ENCODE results near the gene CEP76. TPM values are rescaled to one million over a fixed set of nuclear protein-coding genes. Genes with fewer than 3 reads are reported as not detected.
"Not testable (repeated sequence)": the region's sequence is repeated elsewhere in the genome, so short reads cannot be mapped to it uniquely, and the experiment has no call there.

Gene CEP76
- total and polyA plus RNA-seq, 2 donors (not counting 3 experiments of a cell fraction or from before 2014, with no cell fraction given) = 5.8 to 8.6 TPM

DNA sequence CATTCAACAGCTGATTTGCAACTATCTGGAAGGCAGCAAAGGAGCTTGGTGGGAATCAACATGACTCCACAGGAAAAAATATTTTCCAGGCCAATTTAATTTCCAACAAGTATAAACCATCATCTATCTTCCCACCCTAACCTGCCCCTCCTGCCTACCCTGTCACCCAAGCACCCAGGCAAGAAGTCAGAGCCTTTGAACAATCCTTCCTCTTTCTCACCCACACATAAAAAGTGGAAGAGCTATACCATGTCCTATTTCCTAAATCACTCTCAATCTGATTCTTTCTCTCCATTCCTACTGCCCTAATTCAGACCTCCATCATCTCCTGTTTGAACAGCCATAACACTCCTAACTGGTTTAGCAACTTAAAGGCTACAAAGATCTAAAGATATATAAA, 57.3 kb downstream of the CEP76 start:
- Histone ChIP-seq H3K9me1 (replicated peaks; ENCODE audit: control insufficient read depth, extremely low read depth, insufficient read depth, low read length) (no peaks in the 10 kb centered on the region), H3K27ac (ENCODE audit: insufficient read depth, low read depth, low read length) (no peak overlapping the region), H3K36me3 (ENCODE audit: control insufficient read depth in 2 of 2, extremely low read depth in 1 of 2, insufficient read depth in 2 of 2, low read length in 2 of 2) (peaks cover 0 to 2% of the 10 kb centered on the region in 2 experiments), H3K9ac (replicated peaks; ENCODE audit: extremely low read depth, insufficient read depth, low read length) (no peak overlapping the region), H3K4me3 (replicated peaks in 1 of 3; ENCODE audit: insufficient read depth in 1 of 3, low read depth in 1 of 3, low read length in 3 of 3) (no peak overlapping the region), H3K4me1 (ENCODE audit: control insufficient read depth, extremely low read depth, insufficient read depth, low read length) (peaks cover 19% of the 10 kb centered on the region), H3K4me2 (ENCODE audit: insufficient read depth, low read length) (no peak overlapping the region), H4K20me1 (replicated peaks; ENCODE audit: control insufficient read depth, extremely low read depth, insufficient read depth, low read length) (no peaks in the 10 kb centered on the region), H3K9me3 (replicated peaks; ENCODE audit: control insufficient read depth, insufficient read depth, low read length) (no peaks in the 10 kb centered on the region), H3K27me3 (ENCODE audit: control insufficient read depth in 2 of 2, insufficient read depth in 2 of 2, low read length in 2 of 2) (no peaks in the 10 kb centered on the region), H2AFZ (ENCODE audit: low read depth, low read length) (no peak overlapping the region), H3K79me2 (ENCODE audit: control insufficient read depth, insufficient read depth, low read length) (peaks cover 88% of the 10 kb centered on the region)
- POLR2A ChIA-PET = no interaction called here
- no peak for TF ChIP-seq JUN (IDR thresholded peaks at IDR 0.05; ENCODE audit: borderline replicate concordance, insufficient read depth, insufficient read length, low read depth)
- no peak for TF ChIP-seq FOS (IDR thresholded peaks at IDR 0.05; ENCODE audit: borderline replicate concordance, insufficient read depth, low read length)
- no peak for TF ChIP-seq EZH2 (IDR thresholded peaks at IDR 0.05; ENCODE audit: borderline replicate concordance, low read depth, low read length, severe bottlenecking)
- no peak for TF ChIP-seq MYC (IDR thresholded peaks at IDR 0.05; ENCODE audit: low read depth, low read length)
- TF ChIP-seq, protein P1, sequence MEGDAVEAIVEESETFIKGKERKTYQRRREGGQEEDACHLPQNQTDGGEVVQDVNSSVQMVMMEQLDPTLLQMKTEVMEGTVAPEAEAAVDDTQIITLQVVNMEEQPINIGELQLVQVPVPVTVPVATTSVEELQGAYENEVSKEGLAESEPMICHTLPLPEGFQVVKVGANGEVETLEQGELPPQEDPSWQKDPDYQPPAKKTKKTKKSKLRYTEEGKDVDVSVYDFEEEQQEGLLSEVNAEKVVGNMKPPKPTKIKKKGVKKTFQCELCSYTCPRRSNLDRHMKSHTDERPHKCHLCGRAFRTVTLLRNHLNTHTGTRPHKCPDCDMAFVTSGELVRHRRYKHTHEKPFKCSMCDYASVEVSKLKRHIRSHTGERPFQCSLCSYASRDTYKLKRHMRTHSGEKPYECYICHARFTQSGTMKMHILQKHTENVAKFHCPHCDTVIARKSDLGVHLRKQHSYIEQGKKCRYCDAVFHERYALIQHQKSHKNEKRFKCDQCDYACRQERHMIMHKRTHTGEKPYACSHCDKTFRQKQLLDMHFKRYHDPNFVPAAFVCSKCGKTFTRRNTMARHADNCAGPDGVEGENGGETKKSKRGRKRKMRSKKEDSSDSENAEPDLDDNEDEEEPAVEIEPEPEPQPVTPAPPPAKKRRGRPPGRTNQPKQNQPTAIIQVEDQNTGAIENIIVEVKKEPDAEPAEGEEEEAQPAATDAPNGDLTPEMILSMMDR (IDR thresholded peaks at IDR 0.05; ENCODE audit: extremely low read depth in 1 of 2, insufficient read depth in 1 of 2, low read depth in 1 of 2, low read length in 2 of 2) = no peak
- no peak for TF ChIP-seq POLR2AphosphoS5 (IDR thresholded peaks at IDR 0.05; ENCODE audit: insufficient read depth, low read depth, low read length)
- no peak for TF ChIP-seq POLR2A (IDR thresholded peaks at IDR 0.05; ENCODE audit: low read depth, low read length)
- dilution Hi-C loops (cut with MboI; ENCODE audit: extremely low pct_ligation_motif_present, low sequenced_read_pairs) = no loop called here
- FAIRE-seq = no peak
- CTCF ChIA-PET = interaction anchor here (1.2 kb wide), 1 partner anchor 317 kb away, joined by 3 read pairs; no protein-coding TSS in a partner anchor
- intact Hi-C loops (cut with micrococcal nuclease) = no loop called here
- BruUV-seq (replicated peaks) = no TSS peak
- DNase-seq (ENCODE audit: low read depth, low spot score) = no peak

DNA sequence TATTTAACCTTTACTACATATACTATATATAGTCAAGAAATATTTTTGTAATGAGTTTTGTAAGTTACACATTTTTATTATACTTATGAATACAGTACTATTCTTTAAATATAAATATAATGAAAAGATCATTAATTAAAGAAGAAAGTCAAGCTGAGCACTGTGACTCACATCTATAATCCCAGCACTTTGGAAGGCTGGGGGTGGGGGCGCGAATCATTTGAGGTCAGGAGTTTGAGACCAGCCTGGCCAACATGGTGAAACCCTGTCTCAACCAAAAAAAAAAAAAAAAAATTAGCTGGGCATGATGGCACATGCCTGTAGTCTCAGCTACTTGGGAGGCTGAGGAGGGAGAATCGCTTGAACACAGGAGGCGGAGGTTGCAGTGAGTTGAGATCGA, 58.8 kb downstream of the CEP76 start:
- intact Hi-C loops (cut with micrococcal nuclease) = loop anchor here (5.0 kb wide), 1 partner anchor 46 kb away; no protein-coding TSS in a partner anchor
- POLR2A ChIA-PET = not testable (repeated sequence)

More for the DNA sequence above, 58.8 kb downstream of the CEP76 start:
- H3K9ac ChIP-seq (replicated peaks; ENCODE audit: extremely low read depth, insufficient read depth, low read length); H3K4me2 ChIP-seq (ENCODE audit: insufficient read depth, low read length); FAIRE-seq; H4K20me1 ChIP-seq (replicated peaks; ENCODE audit: control insufficient read depth, extremely low read depth, insufficient read depth, low read length); DNase-seq (ENCODE audit: low read depth, low spot score); H3K27me3 ChIP-seq (ENCODE audit: control insufficient read depth in 2 of 2, insufficient read depth in 2 of 2, low read length in 2 of 2); H3K27ac ChIP-seq (ENCODE audit: insufficient read depth, low read depth, low read length); H3K9me3 ChIP-seq (replicated peaks; ENCODE audit: control insufficient read depth, insufficient read depth, low read length); H3K4me3 ChIP-seq (replicated peaks in 1 of 3; ENCODE audit: insufficient read depth in 1 of 3, low read depth in 1 of 3, low read length in 3 of 3); dilution Hi-C loops (cut with MboI; ENCODE audit: extremely low pct_ligation_motif_present, low sequenced_read_pairs); H3K36me3 ChIP-seq (ENCODE audit: control insufficient read depth in 2 of 2, extremely low read depth in 1 of 2, insufficient read depth in 2 of 2, low read length in 2 of 2); BruUV-seq (replicated peaks); H3K9me1 ChIP-seq (replicated peaks; ENCODE audit: control insufficient read depth, extremely low read depth, insufficient read depth, low read length); H2AFZ ChIP-seq (ENCODE audit: low read depth, low read length): not testable (repeated sequence)
- Histone ChIP-seq H3K4me1 (ENCODE audit: control insufficient read depth, extremely low read depth, insufficient read depth, low read length) (peaks cover 25% of the 10 kb centered on the region), H3K79me2 (ENCODE audit: control insufficient read depth, insufficient read depth, low read length) (peaks cover 90% of the 10 kb centered on the region)
- CTCF ChIA-PET = interaction anchor here (1.0 to 1.6 kb wide), 4 partner anchors 15 to 193 kb away, joined by 3 to 4 read pairs (median 4); no protein-coding TSS in a partner anchor

All from endothelial cell of umbilical vein (primary cell).